HepG2 (cell line): ENCODE measurements around the gene SYCE3. TPM values are rescaled to one million over a fixed set of nuclear protein-coding genes. Genes with fewer than 3 reads are reported as not detected.
A peak's percentile ranks its signal among the peaks of the same experiment; 100 is the strongest.

ENCODE experiments used
- ATAC-seq: fragments of 200-7000 bp; cut with Tn5 transposase; 3 replicates; pipeline ENCODE4 v1.9.1; 2020; ENCODE audit warnings: mild to moderate bottlenecking, moderate library complexity
- BruUV-seq: library from RNA; stranded (reverse); fragments of 400-500 nt; replicated peaks from 2 replicates; lab custom pipeline; 2021; lab: Mats Ljungman, UMichigan
- CTCF ChIA-PET: fragments of 300-600 bp; formaldehyde crosslinking; extraction: SDS; loops from one replicate; lab custom pipeline; 2021; ENCODE audit warnings: low total read pairs, inconsistent platforms, low intra/inter-chr PET ratio; lab: Yijun Ruan, JAX
- POLR2A ChIA-PET: fragments of 350-600 bp; sonication (Branson Sonifier 250); formaldehyde crosslinking; loops from one replicate; lab custom pipeline; 2020; ENCODE audit warnings: antibody characterized with exemption, inconsistent platforms; lab: Yijun Ruan, JAX
- DNase-seq: peaks from one replicate; pipeline ENCODE4 v3.0.0-alpha.2; 2015; ENCODE audit warnings: low spot score
- FAIRE-seq: peaks from 3 replicates; lab custom pipeline; 2011; peaks lifted over from hg19 to GRCh38; lab: Jason Lieb, UNC
- H2AFZ ChIP-seq: one replicate; pipeline ENCODE4 v1.6.1; 2011; ENCODE audit warnings: low read length, inconsistent platforms
- H3K27ac ChIP-seq: fragments of 300-600 bp; 3 replicates; pipeline ENCODE4 v1.8.0; 2011; ENCODE audit warnings: mixed run types, mild to moderate bottlenecking, mixed read lengths, low read length, inconsistent platforms; ENCODE audit not compliant: insufficient read depth; ENCODE audit errors: extremely low read length
- H3K27me3 ChIP-seq, 2 experiments: fragments of 200-600 bp in 1 of 2; 2 replicates in 1 of 2; 3 replicates in 1 of 2; pipeline versions ENCODE4 v1.6.0 to v1.8.0; 2011; ENCODE audit warnings: low read length in 2 of 2, mild to moderate bottlenecking in 2 of 2, moderate library complexity in 2 of 2, inconsistent platforms in 1 of 2; ENCODE audit not compliant: insufficient read depth in 2 of 2, control insufficient read depth in 1 of 2
- H3K36me3 ChIP-seq, 2 experiments: fragments of 200-600 bp in 1 of 2; replicated peaks in 1 of 2; 2 replicates in 1 of 2; 3 replicates in 1 of 2; pipeline versions ENCODE4 v1.5.1 to v1.8.0; 2011; ENCODE audit warnings: low read length in 2 of 2, inconsistent platforms in 1 of 2; ENCODE audit not compliant: insufficient read depth in 2 of 2, control insufficient read depth in 1 of 2
- H3K4me1 ChIP-seq: 2 replicates; pipeline ENCODE4 v1.5.1; 2012; ENCODE audit warnings: low read length, inconsistent platforms; ENCODE audit not compliant: insufficient read depth
- H3K4me2 ChIP-seq: 2 replicates; pipeline ENCODE4 v1.6.0; 2011; ENCODE audit warnings: low read depth, low read length, inconsistent platforms
- H3K4me3 ChIP-seq, 3 experiments: fragments of 200-600 bp in 1 of 3; sonication (generic), shearing (Covaris generic) in 1 of 3; replicated peaks in 1 of 3; 2 replicates each; pipeline ENCODE4 v1.5.1; 2011 to 2016; ENCODE audit warnings: low read length in 3 of 3, inconsistent platforms in 2 of 3, low read depth in 2 of 3, mild to moderate bottlenecking in 2 of 3, control low read depth in 1 of 3, mixed read lengths in 1 of 3; ENCODE audit not compliant: insufficient read depth in 1 of 3
- H3K79me2 ChIP-seq: one replicate; pipeline ENCODE4 v1.6.1; 2011; ENCODE audit warnings: low read length, inconsistent platforms; ENCODE audit not compliant: insufficient read depth
- H3K9ac ChIP-seq: 2 replicates; pipeline ENCODE4 v1.6.0; 2011; ENCODE audit warnings: mild to moderate bottlenecking, low read depth, low read length, inconsistent platforms; ENCODE audit not compliant: insufficient read depth
- H3K9me3 ChIP-seq: 2 replicates; pipeline ENCODE4 v1.5.1; 2012; ENCODE audit warnings: mild to moderate bottlenecking, low read length
- H4K20me1 ChIP-seq: 2 replicates; pipeline ENCODE4 v1.6.0; 2011; ENCODE audit warnings: inconsistent platforms, mild to moderate bottlenecking, low read length, moderate library complexity; ENCODE audit not compliant: insufficient read depth
- BORCS8-MEF2B ChIP-seq: sonication (generic); formaldehyde crosslinking; IDR thresholded peaks from 2 replicates; pipeline ENCODE4 v1.8.0; 2022; ENCODE audit warnings: mild to moderate bottlenecking, missing genetic modification reagents
- CC2D1A ChIP-seq: sonication (generic); formaldehyde crosslinking; IDR thresholded peaks from 2 replicates; pipeline ENCODE4 v1.8.1; 2023; ENCODE audit warnings: mild to moderate bottlenecking, missing genetic modification reagents
- GTF3A ChIP-seq: sonication (generic); formaldehyde crosslinking; conservative IDR thresholded peaks from 2 replicates; pipeline ENCODE4 v1.4.0; 2020; ENCODE audit warnings: mild to moderate bottlenecking, missing genetic modification reagents
- KMT2B ChIP-seq: IDR thresholded peaks from 2 replicates; pipeline ENCODE4 v1.6.1; 2016; ENCODE audit warnings: missing genetic modification reagents, missing compliant biosample characterization
- MED1 ChIP-seq: sonication (generic); formaldehyde crosslinking; IDR thresholded peaks from 2 replicates; pipeline ENCODE4 v1.4.0; 2020; ENCODE audit warnings: missing genetic modification reagents
- SOX6 ChIP-seq, 2 experiments: fragments of 450-650 bp in 1 of 2; sonication (generic) in 1 of 2; formaldehyde crosslinking in 1 of 2; IDR thresholded peaks; 2 replicates each; pipeline versions ENCODE4 v1.4.0 to v1.6.1; 2017 to 2020; ENCODE audit warnings: antibody characterized with exemption in 1 of 2, mild to moderate bottlenecking in 1 of 2, missing genetic modification reagents in 1 of 2
- TBL1XR1 ChIP-seq: fragments of 150-350 bp; IDR thresholded peaks from 2 replicates; pipeline ENCODE4 v1.6.1; 2014; ENCODE audit warnings: borderline replicate concordance, low read length; ENCODE audit not compliant: partially characterized antibody
- ZBTB46 ChIP-seq: sonication (generic); formaldehyde crosslinking; IDR thresholded peaks from 2 replicates; pipeline ENCODE4 v1.4.0; 2020; ENCODE audit warnings: mild to moderate bottlenecking, missing genetic modification reagents, borderline replicate concordance
- ZNF224 ChIP-seq: sonication (generic); formaldehyde crosslinking; IDR thresholded peaks from 2 replicates; pipeline ENCODE4 v1.5.0; 2020; ENCODE audit warnings: mild to moderate bottlenecking, missing genetic modification reagents
- ZNF260 ChIP-seq: sonication (generic); formaldehyde crosslinking; IDR thresholded peaks from 2 replicates; pipeline ENCODE4 v1.4.0; 2020; ENCODE audit warnings: missing genetic modification reagents, low read depth, mild to moderate bottlenecking, borderline replicate concordance
- ZNF766 ChIP-seq: sonication (generic); formaldehyde crosslinking; IDR thresholded peaks from 2 replicates; pipeline ENCODE4 v1.5.0; 2020; ENCODE audit warnings: missing genetic modification reagents, borderline replicate concordance
- ZNF782 ChIP-seq: sonication (generic); formaldehyde crosslinking; IDR thresholded peaks from 2 replicates; pipeline ENCODE4 v1.4.0; 2020; ENCODE audit warnings: missing genetic modification reagents, mild to moderate bottlenecking, borderline replicate concordance
- ZSCAN31 ChIP-seq: sonication (generic); formaldehyde crosslinking; IDR thresholded peaks from 2 replicates; pipeline ENCODE4 v1.5.0; 2020; ENCODE audit warnings: low read depth, mild to moderate bottlenecking, missing genetic modification reagents
- WGBS: methylation state at CpG from one replicate; pipeline ENCODE4 v1.1.6; 2017; ENCODE audit warnings: low lambda C conversion rate; 5-methylcytosine and 5-hydroxymethylcytosine counted together
- in situ Hi-C: cut with HindIII; loops from 2 replicates; pipeline ENCODE4 v1.10.0; 2017; ENCODE audit warnings: low pct_unique_long_range_greater_than_20kb; ENCODE audit not compliant: extremely low pct_ligation_motif_present
- intact Hi-C: fragments of 100-400 bp; cut with micrococcal nuclease; formaldehyde crosslinking; loops from one replicate; pipeline ENCODE4 v1.10.0; 2022; ENCODE audit not compliant: unreplicated experiment
- polyA plus RNA-seq, 8 experiments: library from polyadenylated mRNA; depleted of rRNA in 3 of 8; stranded (reverse) in 7 of 8; unstranded in 1 of 8; fragments of >200 nt; fragmentation: Illumina TruSeq in 4 of 8; extraction: Trizol in 4 of 8; gene quantifications; 2 replicates each; pipeline versions ENCODE4 v1.2.1 to v1.2.3, GENCODE V29; 2011 to 2016; ENCODE audit warnings: low read depth in 4 of 8, missing spikeins in 1 of 8, mixed read lengths in 1 of 8; ENCODE audit not compliant: insufficient read depth in 1 of 8
- total RNA-seq, 5 experiments: library from RNA; depleted of rRNA; stranded (reverse); fragments of >200 nt; fragmentation: Illumina TruSeq; extraction: Trizol; gene quantifications; 2 replicates each; pipeline ENCODE4 v1.2.3, GENCODE V29; 2016; ENCODE audit warnings: low read depth in 1 of 5
- TF ChIP-seq, protein P1 (sequence below): sonication (generic); formaldehyde crosslinking; IDR thresholded peaks from 2 replicates; pipeline ENCODE4 v1.4.0; 2020; ENCODE audit warnings: missing genetic modification reagents, borderline replicate concordance
- TF ChIP-seq, protein P2 (sequence below): sonication (generic); formaldehyde crosslinking; IDR thresholded peaks from 2 replicates; pipeline ENCODE4 v1.8.0; 2022; ENCODE audit warnings: mild to moderate bottlenecking, missing genetic modification reagents; ENCODE audit not compliant: insufficient replicate concordance

Gene SYCE3
- total and polyA plus RNA-seq, 2 of the 13 experiments (the other 11 are each of a cell fraction or from before 2014, with no cell fraction given), result not detected

GRCh38 chr22:50526108-50526833, 36.4 kb downstream of the SYCE3 start:
- intact Hi-C loops, result loop anchor here (5.0 kb wide), 1 partner anchor 36 kb away; the partner anchor contains the start of gene SYCE3
- no peak for TF ChIP-seq ZNF766 (CRISPR knock-in tag)
- TF ChIP-seq, protein P1, sequence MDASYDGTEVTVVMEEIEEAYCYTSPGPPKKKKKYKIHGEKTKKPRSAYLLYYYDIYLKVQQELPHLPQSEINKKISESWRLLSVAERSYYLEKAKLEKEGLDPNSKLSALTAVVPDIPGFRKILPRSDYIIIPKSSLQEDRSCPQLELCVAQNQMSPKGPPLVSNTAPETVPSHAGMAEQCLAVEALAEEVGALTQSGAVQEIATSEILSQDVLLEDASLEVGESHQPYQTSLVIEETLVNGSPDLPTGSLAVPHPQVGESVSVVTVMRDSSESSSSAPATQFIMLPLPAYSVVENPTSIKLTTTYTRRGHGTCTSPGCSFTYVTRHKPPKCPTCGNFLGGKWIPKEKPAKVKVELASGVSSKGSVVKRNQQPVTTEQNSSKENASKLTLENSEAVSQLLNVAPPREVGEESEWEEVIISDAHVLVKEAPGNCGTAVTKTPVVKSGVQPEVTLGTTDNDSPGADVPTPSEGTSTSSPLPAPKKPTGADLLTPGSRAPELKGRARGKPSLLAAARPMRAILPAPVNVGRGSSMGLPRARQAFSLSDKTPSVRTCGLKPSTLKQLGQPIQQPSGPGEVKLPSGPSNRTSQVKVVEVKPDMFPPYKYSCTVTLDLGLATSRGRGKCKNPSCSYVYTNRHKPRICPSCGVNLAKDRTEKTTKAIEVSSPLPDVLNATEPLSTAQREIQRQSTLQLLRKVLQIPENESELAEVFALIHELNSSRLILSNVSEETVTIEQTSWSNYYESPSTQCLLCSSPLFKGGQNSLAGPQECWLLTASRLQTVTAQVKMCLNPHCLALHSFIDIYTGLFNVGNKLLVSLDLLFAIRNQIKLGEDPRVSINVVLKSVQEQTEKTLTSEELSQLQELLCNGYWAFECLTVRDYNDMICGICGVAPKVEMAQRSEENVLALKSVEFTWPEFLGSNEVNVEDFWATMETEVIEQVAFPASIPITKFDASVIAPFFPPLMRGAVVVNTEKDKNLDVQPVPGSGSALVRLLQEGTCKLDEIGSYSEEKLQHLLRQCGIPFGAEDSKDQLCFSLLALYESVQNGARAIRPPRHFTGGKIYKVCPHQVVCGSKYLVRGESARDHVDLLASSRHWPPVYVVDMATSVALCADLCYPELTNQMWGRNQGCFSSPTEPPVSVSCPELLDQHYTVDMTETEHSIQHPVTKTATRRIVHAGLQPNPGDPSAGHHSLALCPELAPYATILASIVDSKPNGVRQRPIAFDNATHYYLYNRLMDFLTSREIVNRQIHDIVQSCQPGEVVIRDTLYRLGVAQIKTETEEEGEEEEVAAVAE (CRISPR knock-in tag), result no peak; the same call in 1 of the 2 replicates
- TF ChIP-seq ZSCAN31 (CRISPR knock-in tag), result no peak; the same call in 1 of the 2 replicates
- TF ChIP-seq CC2D1A, result no peak
- no peak; the same call in 1 of the 2 replicates for TF ChIP-seq BORCS8-MEF2B (CRISPR knock-in tag)
- no peak for TF ChIP-seq KMT2B
- no peak for TF ChIP-seq MED1 (CRISPR knock-in tag)
- no peak for TF ChIP-seq SOX6 (IDR thresholded peaks at IDR 0.05)
- no peak for TF ChIP-seq SOX6 (CRISPR knock-in tag; IDR thresholded peaks at IDR 0.05)
- TF ChIP-seq ZNF224 (CRISPR knock-in tag), result peak; percentile 58; the same call in 1 of the 2 replicates
- TF ChIP-seq ZNF782 (CRISPR knock-in tag), result no peak
- TF ChIP-seq, protein P2, sequence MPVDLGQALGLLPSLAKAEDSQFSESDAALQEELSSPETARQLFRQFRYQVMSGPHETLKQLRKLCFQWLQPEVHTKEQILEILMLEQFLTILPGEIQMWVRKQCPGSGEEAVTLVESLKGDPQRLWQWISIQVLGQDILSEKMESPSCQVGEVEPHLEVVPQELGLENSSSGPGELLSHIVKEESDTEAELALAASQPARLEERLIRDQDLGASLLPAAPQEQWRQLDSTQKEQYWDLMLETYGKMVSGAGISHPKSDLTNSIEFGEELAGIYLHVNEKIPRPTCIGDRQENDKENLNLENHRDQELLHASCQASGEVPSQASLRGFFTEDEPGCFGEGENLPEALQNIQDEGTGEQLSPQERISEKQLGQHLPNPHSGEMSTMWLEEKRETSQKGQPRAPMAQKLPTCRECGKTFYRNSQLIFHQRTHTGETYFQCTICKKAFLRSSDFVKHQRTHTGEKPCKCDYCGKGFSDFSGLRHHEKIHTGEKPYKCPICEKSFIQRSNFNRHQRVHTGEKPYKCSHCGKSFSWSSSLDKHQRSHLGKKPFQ, result peak; percentile 52
- no peak for TF ChIP-seq ZBTB46 (CRISPR knock-in tag)
- no peak for TF ChIP-seq ZNF260 (CRISPR knock-in tag)
- TF ChIP-seq GTF3A (CRISPR knock-in tag), result peak; percentile 94; the same call in 1 of the 2 replicates
- TF ChIP-seq TBL1XR1, result no peak

More at GRCh38 chr22:50526108-50526833, 36.4 kb downstream of the SYCE3 start:
- Histone ChIP-seq H3K4me3 (peak overlapping the region; percentile 70 to 84 (median 83)), H3K9ac (peak overlapping the region; percentile 91), H4K20me1 (peaks cover 19% of the 10 kb centered on the region), H3K79me2 (peaks cover 20% of the 10 kb centered on the region), H3K9me3 (no peaks in the 10 kb centered on the region), H2AFZ (no peak overlapping the region), H3K4me1 (peaks cover 60% of the 10 kb centered on the region), H3K36me3 (peaks cover 5 to 21% of the 10 kb centered on the region in 2 experiments; a peak in 4 of 5 replicates), H3K4me2 (peak overlapping the region; percentile 100), H3K27me3 (no peaks in the 10 kb centered on the region), H3K27ac (peak overlapping the region; percentile 94)
- in situ Hi-C loops, result no loop called here
- no TSS peak for BruUV-seq
- ChIA-PET CTCF (no interaction called here), POLR2A (interaction anchor here (0.7 to 4.2 kb wide), 42 partner anchors 9 to 284 kb away, joined by 3 to 97 read pairs (median 5); partner anchors contain the start of genes ADM2, ARSA, CHKB and DENND6B)
- ATAC-seq (peak; percentile 13), FAIRE-seq (no peak), DNase-seq (peak; percentile 44)
- WGBS, result no CpG with 5 or more reads among the region's 77 CpGs
